ENCODE measurements around the gene PEX5L.

- TF ChIP-seq CTCF (IDR thresholded peaks at IDR 0.05) (no peak), ZFX (IDR thresholded peaks at IDR 0.05; ENCODE audit: borderline replicate concordance) (no peak)
These were observed 80.9 kb downstream of the PEX5L start for GRCh38 chr3:179955809-179956208.

Measured in 22Rv1 (cell line).